NB4 (cell line): Measurements from ENCODE around the gene NRN1L.

Experiments used
- DNase-seq: peaks from one replicate; pipeline ENCODE4 v3.0.0; 2010; ENCODE audit warnings: low read depth
- H3K4me3 ChIP-seq: one replicate; pipeline ENCODE4 v1.5.1; 2011; ENCODE audit warnings: mild to moderate bottlenecking, low read depth, low read length, moderate library complexity
- MYC ChIP-seq: IDR thresholded peaks from 2 replicates; pipeline ENCODE4 v1.6.1; 2011; ENCODE audit warnings: low read depth, low read length
- POLR2A ChIP-seq: IDR thresholded peaks from 2 replicates; pipeline ENCODE4 v1.6.1; 2011; ENCODE audit warnings: mild to moderate bottlenecking; ENCODE audit not compliant: insufficient read length; ENCODE audit errors: extremely low read depth
- TF ChIP-seq, protein P1 (sequence below): IDR thresholded peaks from one replicate; pipeline ENCODE4 v1.5.1; 2012; ENCODE audit warnings: low read depth, low read length
- TF ChIP-seq, protein P2 (sequence below): IDR thresholded peaks from 2 replicates; pipeline ENCODE4 v1.6.1; 2011; ENCODE audit warnings: low read depth, low read length

Gene NRN1L

DNA sequence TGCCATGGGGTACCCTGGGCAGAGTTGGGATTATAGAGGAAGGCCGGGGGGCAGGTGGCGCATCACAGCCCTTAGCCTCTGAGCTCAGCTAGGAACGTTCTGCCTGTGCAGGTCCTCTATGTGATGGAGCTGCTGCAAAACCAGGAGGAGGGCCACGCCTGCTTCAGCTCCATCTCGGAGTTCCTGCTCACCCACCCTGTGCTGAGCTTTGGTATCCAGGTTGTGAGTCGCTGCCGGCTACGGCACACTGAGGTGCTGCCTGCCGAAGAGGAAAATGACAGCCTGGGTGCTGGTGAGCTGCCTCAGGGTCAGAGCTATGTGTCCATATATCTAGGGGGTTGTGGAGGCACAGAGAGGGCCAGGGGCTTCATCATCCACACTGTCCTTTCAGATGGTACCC lies 5.8 kb upstream of the NRN1L start:
- no peak overlapping the region for H3K4me3 ChIP-seq
- TF ChIP-seq, protein P1, sequence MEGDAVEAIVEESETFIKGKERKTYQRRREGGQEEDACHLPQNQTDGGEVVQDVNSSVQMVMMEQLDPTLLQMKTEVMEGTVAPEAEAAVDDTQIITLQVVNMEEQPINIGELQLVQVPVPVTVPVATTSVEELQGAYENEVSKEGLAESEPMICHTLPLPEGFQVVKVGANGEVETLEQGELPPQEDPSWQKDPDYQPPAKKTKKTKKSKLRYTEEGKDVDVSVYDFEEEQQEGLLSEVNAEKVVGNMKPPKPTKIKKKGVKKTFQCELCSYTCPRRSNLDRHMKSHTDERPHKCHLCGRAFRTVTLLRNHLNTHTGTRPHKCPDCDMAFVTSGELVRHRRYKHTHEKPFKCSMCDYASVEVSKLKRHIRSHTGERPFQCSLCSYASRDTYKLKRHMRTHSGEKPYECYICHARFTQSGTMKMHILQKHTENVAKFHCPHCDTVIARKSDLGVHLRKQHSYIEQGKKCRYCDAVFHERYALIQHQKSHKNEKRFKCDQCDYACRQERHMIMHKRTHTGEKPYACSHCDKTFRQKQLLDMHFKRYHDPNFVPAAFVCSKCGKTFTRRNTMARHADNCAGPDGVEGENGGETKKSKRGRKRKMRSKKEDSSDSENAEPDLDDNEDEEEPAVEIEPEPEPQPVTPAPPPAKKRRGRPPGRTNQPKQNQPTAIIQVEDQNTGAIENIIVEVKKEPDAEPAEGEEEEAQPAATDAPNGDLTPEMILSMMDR = no peak
- TF ChIP-seq MYC = no peak
- no peak for TF ChIP-seq POLR2A
- TF ChIP-seq, protein P2, sequence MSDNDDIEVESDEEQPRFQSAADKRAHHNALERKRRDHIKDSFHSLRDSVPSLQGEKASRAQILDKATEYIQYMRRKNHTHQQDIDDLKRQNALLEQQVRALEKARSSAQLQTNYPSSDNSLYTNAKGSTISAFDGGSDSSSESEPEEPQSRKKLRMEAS = no peak
- DNase-seq = no peak

DNA sequence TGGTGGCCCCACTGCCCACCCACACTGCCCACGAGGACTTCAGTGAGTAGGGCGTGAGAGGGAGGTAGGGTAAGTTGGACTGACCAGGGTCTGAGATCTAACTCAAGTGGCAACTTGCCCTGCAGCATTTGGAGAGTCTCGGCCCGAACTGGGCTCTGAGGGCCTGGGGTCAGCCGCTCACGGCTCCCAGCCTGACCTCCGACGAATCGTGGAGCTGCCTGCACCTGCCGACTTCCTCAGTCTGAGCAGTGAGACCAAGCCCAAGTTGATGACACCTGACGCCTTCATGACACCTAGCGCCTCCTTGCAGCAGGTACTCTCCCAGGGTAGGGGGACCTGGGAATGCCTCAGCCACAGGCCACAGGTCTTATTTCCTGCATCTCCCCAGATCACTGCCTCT lies 5.2 kb upstream of the NRN1L start:
- TF ChIP-seq POLR2A = no peak
- TF ChIP-seq, protein P2 = no peak
- TF ChIP-seq, protein P1 = no peak
- no peak for TF ChIP-seq MYC
- H3K4me3 ChIP-seq = no peak overlapping the region
- DNase-seq = no peak

- no peak for DNase-seq
- TF ChIP-seq, protein P1 = no peak
- TF ChIP-seq POLR2A = no peak
- no peak overlapping the region for H3K4me3 ChIP-seq
Measured at GRCh38 chr16:67879936-67880335, 4.7 kb upstream of the NRN1L start.

GRCh38 chr16:67880584-67880983 lies 4.1 kb upstream of the NRN1L start:
- DNase-seq = no peak
- TF ChIP-seq POLR2A (no peak), MYC (no peak)
- TF ChIP-seq, protein P1 = no peak
- TF ChIP-seq, protein P2 = no peak
- H3K4me3 ChIP-seq = no peak overlapping the region

DNA sequence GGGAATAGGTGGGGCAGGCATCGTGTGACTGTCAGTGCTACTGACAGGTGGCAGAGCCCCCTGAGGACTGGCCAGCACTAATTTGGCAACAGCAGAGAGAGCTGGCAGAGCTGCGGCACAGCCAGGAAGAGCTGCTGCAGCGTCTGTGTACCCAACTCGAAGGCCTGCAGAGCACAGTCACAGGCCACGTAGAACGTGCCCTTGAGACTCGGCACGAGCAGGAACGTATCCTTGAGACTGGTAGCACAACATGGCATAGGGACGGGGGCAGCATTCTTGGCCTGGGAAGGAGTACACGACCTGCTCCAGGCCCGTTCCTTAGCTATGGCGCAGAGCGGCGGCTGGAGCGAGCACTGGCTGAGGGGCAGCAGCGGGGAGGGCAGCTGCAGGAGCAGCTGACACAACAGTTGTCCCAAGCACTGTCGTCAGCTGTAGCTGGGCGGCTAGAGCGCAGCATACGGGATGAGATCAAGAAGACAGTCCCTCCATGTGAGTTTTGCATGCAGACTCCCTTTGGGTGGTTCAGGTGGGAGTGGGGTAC lies 3.0 kb upstream of the NRN1L start:
- DNase-seq = no peak
- H3K4me3 ChIP-seq = no peak overlapping the region
- no peak for TF ChIP-seq POLR2A
- no peak for TF ChIP-seq MYC
- TF ChIP-seq, protein P2 = no peak

DNA sequence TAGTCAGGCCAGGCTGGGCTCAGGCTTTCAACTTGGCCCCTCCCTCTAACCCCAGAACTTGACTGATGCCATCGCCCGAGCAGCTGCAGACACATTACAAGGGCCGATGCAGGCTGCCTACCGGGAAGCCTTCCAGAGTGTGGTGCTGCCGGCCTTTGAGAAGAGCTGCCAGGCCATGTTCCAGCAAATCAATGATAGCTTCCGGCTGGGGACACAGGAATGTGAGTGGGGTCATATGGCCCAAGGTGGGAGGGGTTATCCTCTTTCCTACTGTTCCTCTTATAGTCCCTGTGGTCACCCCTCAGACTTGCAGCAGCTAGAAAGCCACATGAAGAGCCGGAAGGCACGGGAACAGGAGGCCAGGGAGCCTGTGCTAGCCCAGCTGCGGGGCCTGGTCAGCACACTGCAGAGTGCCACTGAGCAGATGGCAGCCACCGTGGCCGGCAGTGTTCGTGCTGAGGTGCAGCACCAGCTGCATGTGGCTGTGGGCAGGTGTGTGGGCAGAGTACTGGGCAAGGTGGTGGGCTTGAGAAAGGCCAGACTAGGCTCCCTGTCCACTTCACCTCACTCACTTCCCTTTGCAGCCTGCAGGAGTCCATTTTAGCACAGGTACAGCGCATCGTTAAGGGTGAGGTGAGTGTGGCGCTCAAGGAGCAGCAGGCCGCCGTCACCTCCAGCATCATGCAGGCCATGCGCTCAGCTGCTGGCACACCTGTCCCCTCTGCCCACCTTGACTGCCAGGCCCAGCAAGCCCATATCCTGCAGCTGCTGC lies 2.1 kb upstream of the NRN1L start:
- DNase-seq = no peak
- H3K4me3 ChIP-seq = no peak overlapping the region
- TF ChIP-seq, protein P2 = no peak
- TF ChIP-seq, protein P1 = no peak
- no peak for TF ChIP-seq POLR2A
- no peak for TF ChIP-seq MYC
